Stimulated activated CD4-positive, alpha-beta T cell treated with anti-CD3 and anti-CD28 coated beads, Interleukin-12 subunit alpha, Interleukin-12 subunit beta, amount 100 ng/mL, for 24 hours (primary cell): ENCODE results near the gene ZSCAN21.
A peak's percentile ranks its signal among the peaks of the same experiment; 100 is the strongest.

Experiments
- DNase-seq, 2 experiments: peaks; one replicate each; pipeline ENCODE4 v3.0.0-alpha.2; 2020; ENCODE audit warnings: low read depth in 2 of 2

Gene ZSCAN21

GRCh38 chr7:100099452-100099851, 49.9 kb downstream of the ZSCAN21 start:
- no peak for DNase-seq

GRCh38 chr7:100100420-100101015, 50.9 kb downstream of the ZSCAN21 start:
- peak; percentile 77 to 79 for DNase-seq

- peak; percentile 95 to 97 for DNase-seq
Observed at GRCh38 chr7:100101016-100101862, 51.7 kb downstream of the ZSCAN21 start, which contains the start of the genes AP4M1 and MCM7. TSS of gene AP4M1 (plus strand) at chr7:100101643. CDS start at chr7:100101715, 72 bp downstream. TSS of gene MCM7 (minus strand) at chr7:100101397. CDS start at chr7:100101294, 103 bp downstream.

GRCh38 chr7:100102950-100103840, 53.6 kb downstream of the ZSCAN21 start:
- no peak for DNase-seq

- no peak for DNase-seq
Observed at GRCh38 chr7:100105534-100105933, 56.0 kb downstream of the ZSCAN21 start.

GRCh38 chr7:100106633-100107032, 57.1 kb downstream of the ZSCAN21 start:
- no peak for DNase-seq

- DNase-seq: no peak
Observed at GRCh38 chr7:100107125-100107737, 57.7 kb downstream of the ZSCAN21 start.

GRCh38 chr7:100107890-100108289, 58.3 kb downstream of the ZSCAN21 start:
- DNase-seq: no peak

- DNase-seq: no peak
Observed at GRCh38 chr7:100109521-100110163, 60.1 kb downstream of the ZSCAN21 start.

- DNase-seq: no peak
Observed at GRCh38 chr7:100111156-100111555, 61.6 kb downstream of the ZSCAN21 start.

GRCh38 chr7:100111914-100112313, 62.3 kb downstream of the ZSCAN21 start:
- DNase-seq: no peak
